ENCODE results near the gene APOC3. TPM values are rescaled to one million over a fixed set of nuclear protein-coding genes. Genes with fewer than 3 reads are reported as not detected.

Gene APOC3
- total RNA-seq, 1 experiment from 2014 or later: 3.5 TPM

DNA sequence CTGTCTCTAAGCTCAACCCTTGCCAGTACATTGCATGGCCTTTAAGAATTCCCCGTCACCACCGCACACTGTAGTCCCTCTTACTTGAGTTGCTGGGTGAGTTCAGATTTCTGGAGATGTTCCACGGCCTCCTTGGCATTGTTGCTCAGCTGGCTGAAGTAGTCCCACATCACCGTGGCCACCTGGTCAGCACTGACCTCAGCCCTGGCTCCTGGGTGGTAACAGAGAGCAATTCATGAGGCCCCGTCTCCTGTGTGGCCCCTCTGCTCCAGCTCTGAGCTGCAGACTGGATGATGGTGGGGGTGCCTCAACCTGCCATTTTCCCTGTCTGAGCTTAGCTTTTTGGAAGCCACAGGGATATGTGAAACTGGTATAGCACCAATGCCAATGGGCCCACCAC is 7.1 kb upstream of the APOC3 start:
- no peaks in the 10 kb centered on the region; a peak in 1 of 4 replicates for H3K36me3 ChIP-seq (ENCODE audit: control insufficient read depth in 1 of 2, insufficient read depth in 2 of 2, low read length in 2 of 2)
- ATAC-seq (no peak), DNase-seq (ENCODE audit: low read depth, low spot score) (no peak)
- ChIA-PET POLR2A (no interaction called here), RAD21 (ENCODE audit: low non-redundant PET in 1 of 2, low total read pairs in 2 of 2, uncharacterized antibody in 2 of 2, unreplicated experiment in 2 of 2) (no interaction called here), CTCF (interaction anchor here (2.1 kb wide), 1 partner anchor 31 kb away, joined by 5 read pairs; the partner anchor contains the start of gene APOA5)
- H3K9ac ChIP-seq (ENCODE audit: low read length): no peak overlapping the region
- H3K4me2 ChIP-seq (ENCODE audit: low read length): no peak overlapping the region
- no peaks in the 10 kb centered on the region for H3K9me2 ChIP-seq (ENCODE audit: insufficient read depth)
- no peak overlapping the region for H3K4me3 ChIP-seq (replicated peaks in 1 of 2; ENCODE audit: low read depth in 1 of 2, low read length in 2 of 2)
- BruUV-seq (replicated peaks): no TSS peak
- H3K9me3 ChIP-seq (ENCODE audit: control insufficient read depth in 1 of 2, insufficient read depth in 1 of 2, low read depth in 1 of 2, low read length in 2 of 2): no peaks in the 10 kb centered on the region
- TF ChIP-seq SP1 (IDR thresholded peaks at IDR 0.05; ENCODE audit: low read depth) (no peak), ELF1 (IDR thresholded peaks at IDR 0.05; ENCODE audit: borderline replicate concordance, low read depth) (no peak), RAD21 (IDR thresholded peaks at IDR 0.05; ENCODE audit: low read depth) (no peak), POLR2AphosphoS5 (IDR thresholded peaks at IDR 0.05; ENCODE audit: low read depth, low read length) (no peak), YY1 (IDR thresholded peaks at IDR 0.05; ENCODE audit: extremely low read depth, insufficient replicate concordance, low read depth, low read length) (no peak), POLR2A (IDR thresholded peaks at IDR 0.05; ENCODE audit: borderline replicate concordance, extremely low read depth, insufficient read depth, insufficient read length) (no peak), EZH2phosphoT487 (IDR thresholded peaks at IDR 0.05; ENCODE audit: borderline replicate concordance) (no peak), ZFX (IDR thresholded peaks at IDR 0.05) (no peak), CBX3 (IDR thresholded peaks at IDR 0.05; ENCODE audit: low read depth) (no peak), JUND (IDR thresholded peaks at IDR 0.05) (no peak), CEBPB (IDR thresholded peaks at IDR 0.05; ENCODE audit: low read depth) (no peak)
- TF ChIP-seq, protein P1, sequence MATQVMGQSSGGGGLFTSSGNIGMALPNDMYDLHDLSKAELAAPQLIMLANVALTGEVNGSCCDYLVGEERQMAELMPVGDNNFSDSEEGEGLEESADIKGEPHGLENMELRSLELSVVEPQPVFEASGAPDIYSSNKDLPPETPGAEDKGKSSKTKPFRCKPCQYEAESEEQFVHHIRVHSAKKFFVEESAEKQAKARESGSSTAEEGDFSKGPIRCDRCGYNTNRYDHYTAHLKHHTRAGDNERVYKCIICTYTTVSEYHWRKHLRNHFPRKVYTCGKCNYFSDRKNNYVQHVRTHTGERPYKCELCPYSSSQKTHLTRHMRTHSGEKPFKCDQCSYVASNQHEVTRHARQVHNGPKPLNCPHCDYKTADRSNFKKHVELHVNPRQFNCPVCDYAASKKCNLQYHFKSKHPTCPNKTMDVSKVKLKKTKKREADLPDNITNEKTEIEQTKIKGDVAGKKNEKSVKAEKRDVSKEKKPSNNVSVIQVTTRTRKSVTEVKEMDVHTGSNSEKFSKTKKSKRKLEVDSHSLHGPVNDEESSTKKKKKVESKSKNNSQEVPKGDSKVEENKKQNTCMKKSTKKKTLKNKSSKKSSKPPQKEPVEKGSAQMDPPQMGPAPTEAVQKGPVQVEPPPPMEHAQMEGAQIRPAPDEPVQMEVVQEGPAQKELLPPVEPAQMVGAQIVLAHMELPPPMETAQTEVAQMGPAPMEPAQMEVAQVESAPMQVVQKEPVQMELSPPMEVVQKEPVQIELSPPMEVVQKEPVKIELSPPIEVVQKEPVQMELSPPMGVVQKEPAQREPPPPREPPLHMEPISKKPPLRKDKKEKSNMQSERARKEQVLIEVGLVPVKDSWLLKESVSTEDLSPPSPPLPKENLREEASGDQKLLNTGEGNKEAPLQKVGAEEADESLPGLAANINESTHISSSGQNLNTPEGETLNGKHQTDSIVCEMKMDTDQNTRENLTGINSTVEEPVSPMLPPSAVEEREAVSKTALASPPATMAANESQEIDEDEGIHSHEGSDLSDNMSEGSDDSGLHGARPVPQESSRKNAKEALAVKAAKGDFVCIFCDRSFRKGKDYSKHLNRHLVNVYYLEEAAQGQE (IDR thresholded peaks at IDR 0.05; ENCODE audit: low read depth): no peak
- TF ChIP-seq, protein P2, sequence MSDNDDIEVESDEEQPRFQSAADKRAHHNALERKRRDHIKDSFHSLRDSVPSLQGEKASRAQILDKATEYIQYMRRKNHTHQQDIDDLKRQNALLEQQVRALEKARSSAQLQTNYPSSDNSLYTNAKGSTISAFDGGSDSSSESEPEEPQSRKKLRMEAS (IDR thresholded peaks at IDR 0.05): no peak
- intact Hi-C loops (cut with micrococcal nuclease): no loop called here
- H3K4me1 ChIP-seq (ENCODE audit: control insufficient read depth in 1 of 2, insufficient read depth in 2 of 2, low read length in 2 of 2): no peaks in the 10 kb centered on the region
- H3K79me2 ChIP-seq (ENCODE audit: insufficient read depth, low read length): no peaks in the 10 kb centered on the region
- H3K27me3 ChIP-seq (ENCODE audit: insufficient read depth, low read length): no peaks in the 10 kb centered on the region
- H2AFZ ChIP-seq (ENCODE audit: low read depth, low read length, poor library complexity, severe bottlenecking): no peak overlapping the region
- no peaks in the 10 kb centered on the region for H4K20me1 ChIP-seq (ENCODE audit: insufficient read depth)
- H3K27ac ChIP-seq (ENCODE audit: low read depth, low read length): no peak overlapping the region

Measured in HCT116 (cell line).